Large intestine (tissue), 3 donors: ENCODE results near the gene NFKB1. TPM values are rescaled to one million over a fixed set of nuclear protein-coding genes. Genes with fewer than 3 reads are reported as not detected.

Source experiments
- DNase-seq, 2 donors: peaks; one replicate each; pipeline versions ENCODE4 v3.0.0 to v3.0.0-alpha.2; 2013
- H3K27ac ChIP-seq: one replicate; pipeline ENCODE4 v1.5.1; 2013; ENCODE audit warnings: low read length
- H3K27me3 ChIP-seq: 2 replicates; pipeline ENCODE4 v1.6.1; 2013; ENCODE audit warnings: low read length; ENCODE audit not compliant: control insufficient read depth, insufficient read depth
- H3K36me3 ChIP-seq: 2 replicates; pipeline ENCODE4 v1.6.1; 2013; ENCODE audit warnings: low read length; ENCODE audit not compliant: control insufficient read depth, insufficient read depth
- H3K4me1 ChIP-seq: one replicate; pipeline ENCODE4 v1.6.1; 2013; ENCODE audit warnings: low read length; ENCODE audit not compliant: control insufficient read depth, insufficient read depth
- H3K4me3 ChIP-seq: one replicate; pipeline ENCODE4 v1.5.1; 2013; ENCODE audit warnings: low read length
- H3K9me3 ChIP-seq: one replicate; pipeline ENCODE4 v1.6.1; 2013; ENCODE audit warnings: mild to moderate bottlenecking, low read depth, low read length, moderate library complexity; ENCODE audit not compliant: control insufficient read depth
- WGBS: methylation state at CpG from one replicate; pipeline ENCODE4 v1.1.5; 2013; ENCODE audit warnings: low lambda C conversion rate; ENCODE audit not compliant: insufficient coverage; 5-methylcytosine and 5-hydroxymethylcytosine counted together
- polyA plus RNA-seq: library from polyadenylated mRNA; unstranded; fragments of 120-200 nt; gene quantifications from one replicate; pipeline ENCODE4 v1.2.1, GENCODE V29; 2013

The NFKB1 gene
- polyA plus RNA-seq, 1 donor, result 26.3 TPM

DNA sequence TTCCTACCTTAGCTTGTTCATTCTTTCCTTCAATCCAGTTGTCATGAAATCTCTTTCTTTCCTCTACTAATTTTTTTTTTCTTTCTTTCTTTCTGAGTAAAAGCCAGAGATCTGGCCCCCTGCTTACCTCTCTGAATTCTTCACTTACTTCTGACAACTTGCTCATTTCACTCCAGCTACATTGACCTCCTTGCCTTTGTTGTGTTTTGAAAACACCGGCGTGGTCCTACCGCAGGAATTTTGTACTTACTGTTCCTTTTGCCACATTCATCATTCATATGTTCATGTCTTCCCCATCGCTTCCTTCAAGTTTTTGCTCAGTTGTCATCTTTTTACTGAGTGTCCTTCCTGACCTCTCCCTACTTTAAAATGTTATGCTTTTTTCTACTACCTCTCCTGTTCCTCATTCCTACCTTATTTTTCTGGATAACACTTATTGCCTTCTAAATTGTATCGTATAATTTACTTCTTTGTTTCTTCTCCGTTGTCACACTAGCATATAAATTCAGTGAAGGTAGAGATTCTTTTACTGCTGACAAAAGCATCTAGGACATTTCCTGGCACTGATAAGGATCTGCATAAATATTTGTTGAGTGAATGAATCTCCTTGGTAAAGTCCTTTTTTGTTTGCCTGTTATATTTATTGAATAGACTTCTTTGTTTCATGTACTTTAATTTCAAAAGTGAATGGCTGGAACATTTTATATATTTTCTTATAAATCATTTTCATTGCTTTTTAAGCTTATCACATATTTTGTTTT, 74.4 kb downstream of the NFKB1 start:
- DNase-seq, result no peak
- Histone ChIP-seq H3K4me3 (no peak overlapping the region), H3K9me3 (no peaks in the 10 kb centered on the region), H3K4me1 (no peaks in the 10 kb centered on the region), H3K27me3 (no peaks in the 10 kb centered on the region), H3K36me3 (peaks cover 23% of the 10 kb centered on the region), H3K27ac (no peak overlapping the region)
- WGBS, result 86% methylated on average over 6 of the region's 6 CpGs

DNA sequence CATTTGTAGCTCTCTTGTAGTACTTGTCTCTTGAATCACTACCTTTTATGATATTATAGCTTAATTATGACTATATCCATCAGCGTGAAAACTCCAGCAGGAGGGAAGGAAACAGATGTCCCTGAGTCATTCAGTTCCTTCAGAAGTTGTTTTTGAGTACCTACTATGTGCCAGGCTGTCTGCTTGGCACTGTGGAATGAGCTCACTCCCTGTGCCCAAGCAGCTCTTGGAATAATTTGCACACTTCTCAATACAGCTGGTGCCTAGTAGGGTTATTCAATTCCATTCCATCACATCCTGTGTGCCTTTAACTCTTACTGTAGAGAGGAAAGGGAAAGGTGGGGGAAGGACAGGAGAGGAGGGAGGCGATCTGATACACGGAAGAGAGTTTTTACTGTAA, 77.1 kb downstream of the NFKB1 start:
- H3K4me1 ChIP-seq, result no peaks in the 10 kb centered on the region
- H3K27me3 ChIP-seq, result no peaks in the 10 kb centered on the region
- H3K9me3 ChIP-seq, result no peaks in the 10 kb centered on the region
- no peak overlapping the region for H3K27ac ChIP-seq
- H3K36me3 ChIP-seq, result peaks cover 38% of the 10 kb centered on the region
- no peak for DNase-seq
- WGBS, result no CpG with 5 or more reads among the region's 3 CpGs
- H3K4me3 ChIP-seq, result no peak overlapping the region

DNA sequence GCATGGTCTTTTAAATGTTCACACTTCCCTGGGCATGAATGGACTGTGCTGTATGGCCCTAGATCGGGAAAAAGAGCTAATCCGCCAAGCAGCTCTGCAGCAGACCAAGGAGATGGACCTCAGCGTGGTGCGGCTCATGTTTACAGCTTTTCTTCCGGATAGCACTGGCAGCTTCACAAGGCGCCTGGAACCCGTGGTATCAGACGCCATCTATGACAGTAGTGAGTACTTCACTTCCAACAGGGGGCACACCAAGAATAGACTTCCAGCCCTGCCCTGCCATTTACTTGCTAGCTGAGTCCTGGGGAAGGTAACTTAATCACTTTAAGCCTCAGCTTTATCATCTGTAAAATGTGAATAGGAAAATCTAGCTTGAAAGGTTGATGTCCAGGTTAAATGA, 77.7 kb downstream of the NFKB1 start:
- H3K27ac ChIP-seq, result no peak overlapping the region
- no peak for DNase-seq
- H3K36me3 ChIP-seq, result peaks cover 40% of the 10 kb centered on the region
- WGBS, result no CpG with 5 or more reads among the region's 8 CpGs
- no peak overlapping the region for H3K4me3 ChIP-seq
- no peaks in the 10 kb centered on the region for H3K9me3 ChIP-seq
- no peaks in the 10 kb centered on the region for H3K4me1 ChIP-seq
- H3K27me3 ChIP-seq, result no peaks in the 10 kb centered on the region

DNA sequence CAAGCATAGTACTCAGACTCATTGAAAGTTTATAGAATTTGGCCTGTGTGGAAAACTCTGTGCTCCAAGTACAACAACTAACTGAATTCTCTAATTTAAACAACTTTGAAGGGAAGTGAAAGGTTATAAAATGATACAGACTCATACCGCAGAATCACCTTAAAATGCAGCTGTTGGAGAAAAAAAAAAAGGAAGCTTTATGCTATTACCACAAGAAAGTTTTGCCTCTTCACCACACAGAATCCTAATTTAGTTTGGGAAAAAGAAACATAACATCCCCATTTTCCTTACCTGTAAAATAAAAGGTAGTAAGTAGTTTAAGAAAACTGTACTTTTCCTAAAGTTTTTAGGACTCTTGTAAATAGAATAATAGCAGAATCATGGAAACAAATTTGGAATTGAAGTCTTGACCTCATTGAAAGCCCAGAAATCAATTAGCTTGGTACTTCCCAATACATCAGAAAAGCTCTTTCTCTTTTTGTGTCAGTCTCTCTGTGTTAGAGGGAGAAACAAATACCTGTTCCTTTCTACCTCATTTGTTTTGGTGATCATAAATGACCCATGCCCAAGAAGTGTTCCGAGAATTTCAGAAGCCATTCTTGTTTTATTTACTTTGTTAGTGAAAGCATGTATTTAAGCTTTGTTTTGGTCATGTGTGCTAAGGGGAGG, 78.8 kb downstream of the NFKB1 start:
- Histone ChIP-seq H3K36me3 (peaks cover 46% of the 10 kb centered on the region), H3K4me1 (no peaks in the 10 kb centered on the region), H3K4me3 (no peak overlapping the region), H3K27me3 (no peaks in the 10 kb centered on the region), H3K27ac (no peak overlapping the region), H3K9me3 (no peaks in the 10 kb centered on the region)
- DNase-seq, result no peak
- 81% methylated on average over 2 of the region's 2 CpGs for WGBS

DNA sequence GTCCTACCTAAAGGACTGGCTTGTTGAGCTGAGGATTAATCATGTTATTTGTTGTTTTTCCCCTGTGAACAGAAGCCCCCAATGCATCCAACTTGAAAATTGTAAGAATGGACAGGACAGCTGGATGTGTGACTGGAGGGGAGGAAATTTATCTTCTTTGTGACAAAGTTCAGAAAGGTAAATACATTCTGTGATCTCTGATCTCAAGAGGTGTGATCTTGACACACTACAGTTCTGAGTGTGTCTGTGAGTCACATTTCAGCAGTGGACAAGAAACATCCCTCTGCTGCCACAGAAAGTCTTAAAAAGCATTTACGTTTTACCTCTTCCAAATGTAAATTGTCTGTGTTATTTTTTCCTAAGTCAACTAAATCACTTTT, 79.3 kb downstream of the NFKB1 start:
- 71% methylated on average over 1 of the region's 1 CpG for WGBS
- Histone ChIP-seq H3K27me3 (no peaks in the 10 kb centered on the region), H3K27ac (no peak overlapping the region), H3K4me3 (no peak overlapping the region), H3K4me1 (no peaks in the 10 kb centered on the region), H3K9me3 (no peaks in the 10 kb centered on the region), H3K36me3 (peaks cover 51% of the 10 kb centered on the region)
- DNase-seq, result peak; percentile 14 to 38

DNA sequence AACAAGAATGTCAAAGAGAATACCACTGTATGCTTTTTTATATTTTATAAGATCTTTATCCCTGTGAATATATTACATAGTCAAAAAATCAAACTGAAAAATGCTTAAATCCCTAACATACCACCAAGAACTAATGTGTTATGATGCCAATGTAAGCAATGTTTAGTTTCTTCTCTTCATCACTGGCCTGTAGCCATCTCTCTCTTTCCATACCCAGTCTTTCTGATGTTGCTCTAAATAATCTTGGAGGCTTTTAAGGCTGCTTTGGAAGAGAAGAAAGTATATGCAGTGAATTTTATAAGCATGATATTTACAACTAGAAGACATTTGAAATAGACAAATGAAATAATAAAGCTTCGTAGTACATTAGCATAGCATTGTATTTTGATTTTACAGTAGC, 82.9 kb downstream of the NFKB1 start:
- no peak overlapping the region for H3K4me3 ChIP-seq
- H3K9me3 ChIP-seq, result no peaks in the 10 kb centered on the region
- no peak overlapping the region for H3K27ac ChIP-seq
- no peak for DNase-seq
- no peaks in the 10 kb centered on the region for H3K4me1 ChIP-seq
- H3K36me3 ChIP-seq, result peaks cover 44% of the 10 kb centered on the region
- H3K27me3 ChIP-seq, result no peaks in the 10 kb centered on the region
- WGBS, result 86% methylated on average over 1 of the region's 1 CpG

DNA sequence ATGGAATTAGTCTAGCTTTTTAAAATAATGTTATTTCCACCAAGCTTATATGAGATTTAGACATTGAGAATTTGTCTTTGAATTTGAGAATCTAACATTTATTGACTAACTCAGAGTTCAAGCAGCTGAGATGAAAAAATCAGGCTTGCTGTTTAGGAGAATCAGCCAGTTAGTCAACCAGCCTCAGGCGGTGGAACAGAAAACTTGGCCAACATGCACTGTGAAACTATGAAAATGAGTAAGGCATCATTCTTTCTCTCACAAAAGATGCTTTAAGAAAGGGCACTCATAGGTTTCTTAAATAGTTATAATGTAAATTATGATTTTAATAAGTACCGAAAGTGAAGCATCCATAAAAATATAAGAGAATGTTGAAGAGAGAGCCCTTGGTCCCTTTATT, 84.2 kb downstream of the NFKB1 start:
- Histone ChIP-seq H3K4me3 (no peak overlapping the region), H3K27me3 (no peaks in the 10 kb centered on the region), H3K36me3 (peaks cover 53% of the 10 kb centered on the region), H3K27ac (no peak overlapping the region), H3K9me3 (no peaks in the 10 kb centered on the region), H3K4me1 (no peaks in the 10 kb centered on the region)
- 100% methylated on average over 1 of the region's 2 CpGs for WGBS
- DNase-seq, result no peak

DNA sequence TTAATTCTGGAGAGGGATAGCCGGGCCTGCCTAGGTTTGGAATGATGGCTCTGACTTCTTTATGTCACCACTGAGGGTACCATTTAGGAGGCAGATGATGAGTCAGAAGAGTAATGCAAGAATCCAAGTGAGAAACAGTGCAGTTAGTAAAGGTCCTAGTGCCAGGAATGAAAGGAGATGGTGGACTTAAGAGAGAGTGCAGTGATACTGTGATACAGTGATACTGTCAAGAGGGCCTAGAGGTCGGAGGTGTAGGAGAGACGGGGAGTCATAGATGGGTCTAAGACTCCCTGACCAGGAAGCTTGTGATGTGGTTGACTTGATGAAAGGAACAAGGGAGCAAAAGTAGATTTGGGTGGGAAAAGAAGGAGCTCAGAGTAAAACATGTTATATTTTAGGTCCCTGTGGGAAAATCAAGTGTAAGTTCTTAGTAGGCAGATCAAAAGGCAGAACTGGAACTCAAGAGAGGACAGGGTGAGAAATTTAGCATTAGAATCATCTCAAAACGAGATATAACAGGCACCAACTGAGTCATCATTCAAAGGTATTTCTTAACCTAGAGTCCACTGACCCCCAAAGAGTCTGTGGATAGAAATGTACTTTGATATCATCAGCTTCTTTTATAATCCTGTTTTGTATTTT, 85.0 kb downstream of the NFKB1 start:
- peaks cover 59% of the 10 kb centered on the region for H3K36me3 ChIP-seq

DNA sequence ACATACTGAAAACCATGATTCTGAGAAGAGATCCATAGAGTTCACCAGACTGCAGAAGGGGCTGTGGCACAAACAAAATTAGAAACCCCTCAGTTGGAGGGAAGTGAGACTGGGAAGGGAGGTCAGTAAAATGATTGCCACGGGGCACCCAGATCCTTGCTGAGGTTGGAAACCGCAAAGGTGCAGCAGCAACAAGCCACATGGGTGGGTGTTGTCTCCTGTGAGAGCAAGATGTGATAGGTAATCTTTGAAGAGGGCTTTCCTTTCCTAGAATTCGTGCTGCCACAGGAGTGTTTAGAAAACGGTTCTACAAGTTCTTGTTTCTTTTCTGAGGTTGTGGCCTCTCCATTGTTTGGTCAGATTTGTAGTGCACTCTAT, 85.5 kb downstream of the NFKB1 start:
- Histone ChIP-seq H3K36me3 (peaks cover 55% of the 10 kb centered on the region), H3K4me3 (no peak overlapping the region), H3K27me3 (no peaks in the 10 kb centered on the region), H3K27ac (no peak overlapping the region), H3K9me3 (no peaks in the 10 kb centered on the region), H3K4me1 (no peaks in the 10 kb centered on the region)
- no peak for DNase-seq
- WGBS, result no CpG with 5 or more reads among the region's 4 CpGs

More for the DNA sequence above, 85.0 kb downstream of the NFKB1 start:
- H3K4me3 ChIP-seq, result no peak overlapping the region
- H3K9me3 ChIP-seq, result no peaks in the 10 kb centered on the region
- DNase-seq, result no peak
- H3K27ac ChIP-seq, result no peak overlapping the region
- WGBS, result 100% methylated on average over 2 of the region's 4 CpGs
- H3K27me3 ChIP-seq, result no peaks in the 10 kb centered on the region
- no peaks in the 10 kb centered on the region for H3K4me1 ChIP-seq

DNA sequence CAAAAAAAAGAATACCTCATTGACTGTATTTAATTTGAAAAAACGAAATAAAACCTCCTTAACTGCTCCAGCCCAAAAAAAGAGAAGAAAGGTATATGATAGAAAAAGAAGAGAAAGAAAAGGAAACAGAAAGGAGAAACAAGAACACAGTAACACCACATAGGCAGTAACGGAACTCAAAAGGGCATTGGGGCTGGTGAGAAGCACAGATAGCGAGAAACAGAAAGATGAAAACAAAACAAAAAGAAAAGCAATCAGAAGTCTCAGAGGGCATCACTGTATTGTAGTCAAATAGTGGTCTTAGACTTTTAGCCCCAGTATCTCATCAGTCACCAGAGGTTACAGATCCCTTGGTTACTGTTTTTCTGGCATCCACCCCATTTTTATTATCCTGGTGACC, 88.6 kb downstream of the NFKB1 start:
- Histone ChIP-seq H3K27me3 (no peaks in the 10 kb centered on the region), H3K9me3 (no peaks in the 10 kb centered on the region), H3K4me3 (no peak overlapping the region), H3K27ac (no peak overlapping the region), H3K36me3 (peaks cover 46% of the 10 kb centered on the region), H3K4me1 (no peaks in the 10 kb centered on the region)
- no peak for DNase-seq
- WGBS, result 67% methylated on average over 3 of the region's 3 CpGs
